Measurements from ENCODE around the gene GABBR1.

The GABBR1 gene

GRCh38 chr6:29537714-29538403, 95.1 kb downstream of the GABBR1 start:
- H3K27ac ChIP-seq = no peak overlapping the region
- ChIA-PET CTCF (no interaction called here), POLR2A (ENCODE audit: low non-redundant PET) (no interaction called here)
- DNase-seq (ENCODE audit: low spot score) = no peak
- TF ChIP-seq, protein P1, sequence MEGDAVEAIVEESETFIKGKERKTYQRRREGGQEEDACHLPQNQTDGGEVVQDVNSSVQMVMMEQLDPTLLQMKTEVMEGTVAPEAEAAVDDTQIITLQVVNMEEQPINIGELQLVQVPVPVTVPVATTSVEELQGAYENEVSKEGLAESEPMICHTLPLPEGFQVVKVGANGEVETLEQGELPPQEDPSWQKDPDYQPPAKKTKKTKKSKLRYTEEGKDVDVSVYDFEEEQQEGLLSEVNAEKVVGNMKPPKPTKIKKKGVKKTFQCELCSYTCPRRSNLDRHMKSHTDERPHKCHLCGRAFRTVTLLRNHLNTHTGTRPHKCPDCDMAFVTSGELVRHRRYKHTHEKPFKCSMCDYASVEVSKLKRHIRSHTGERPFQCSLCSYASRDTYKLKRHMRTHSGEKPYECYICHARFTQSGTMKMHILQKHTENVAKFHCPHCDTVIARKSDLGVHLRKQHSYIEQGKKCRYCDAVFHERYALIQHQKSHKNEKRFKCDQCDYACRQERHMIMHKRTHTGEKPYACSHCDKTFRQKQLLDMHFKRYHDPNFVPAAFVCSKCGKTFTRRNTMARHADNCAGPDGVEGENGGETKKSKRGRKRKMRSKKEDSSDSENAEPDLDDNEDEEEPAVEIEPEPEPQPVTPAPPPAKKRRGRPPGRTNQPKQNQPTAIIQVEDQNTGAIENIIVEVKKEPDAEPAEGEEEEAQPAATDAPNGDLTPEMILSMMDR (conservative IDR thresholded peaks at IDR 0.05; ENCODE audit: low read depth) = no peak

DNA sequence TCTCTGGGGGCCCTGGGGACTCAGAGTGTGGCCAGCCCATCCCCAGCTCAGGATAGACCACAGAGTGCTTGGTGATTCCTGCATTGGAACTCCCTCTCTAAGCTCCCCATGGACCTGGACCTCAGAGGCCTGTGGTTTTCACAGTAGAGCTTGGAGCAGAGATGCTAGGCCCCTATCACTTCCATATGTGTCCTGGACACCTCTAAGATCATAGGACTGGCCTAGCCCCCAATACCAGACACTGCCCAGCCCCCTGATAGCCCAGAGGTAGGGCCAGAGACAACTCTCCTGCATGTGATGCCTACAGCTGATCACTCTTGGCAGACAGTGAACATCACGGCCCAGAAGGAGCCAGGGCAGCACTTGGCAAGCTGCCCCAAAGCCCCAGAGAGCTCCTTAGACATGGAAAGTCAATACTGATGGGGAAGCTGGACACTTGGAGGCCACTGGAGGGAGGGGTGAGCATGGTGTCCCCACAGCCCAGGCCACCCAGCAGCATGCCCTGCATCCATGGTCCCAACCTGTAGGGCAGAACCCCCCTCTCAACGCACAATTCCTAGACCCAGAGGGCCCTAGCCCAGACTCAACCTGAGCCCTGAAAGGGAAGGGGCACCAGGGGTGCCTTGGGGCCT, 100.5 kb downstream of the GABBR1 start:
- no peak overlapping the region for H3K27ac ChIP-seq
- CTCF ChIA-PET = interaction anchor here (0.7 kb wide), 1 partner anchor 50 kb away, joined by 5 read pairs; no protein-coding TSS in a partner anchor
- POLR2A ChIA-PET (ENCODE audit: low non-redundant PET) = no interaction called here
- no peak for DNase-seq (ENCODE audit: low spot score)
- TF ChIP-seq, protein P1 (conservative IDR thresholded peaks at IDR 0.05; ENCODE audit: low read depth) = no peak

DNA sequence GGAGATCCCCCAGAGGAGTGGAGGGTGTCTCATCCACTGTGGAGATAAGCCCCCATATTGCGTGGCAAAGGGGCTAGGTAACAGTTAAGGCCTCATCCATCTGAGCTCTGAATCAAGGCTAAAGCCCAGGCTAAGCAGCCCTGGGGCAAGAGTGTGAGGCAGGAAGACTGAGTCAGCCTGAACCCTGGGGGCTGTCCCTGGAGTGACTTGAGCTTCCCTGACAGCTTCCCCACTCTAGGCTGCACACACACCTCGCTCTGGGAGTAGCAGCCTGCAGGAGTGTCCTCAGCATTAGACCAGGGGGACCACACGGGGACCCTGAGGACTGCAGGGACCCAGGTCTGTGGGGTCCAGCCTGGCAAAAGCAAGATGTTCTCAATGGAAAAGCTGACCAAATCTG, 101.3 kb downstream of the GABBR1 start:
- DNase-seq (ENCODE audit: low spot score) = peak; percentile 13
- TF ChIP-seq, protein P1 (conservative IDR thresholded peaks at IDR 0.05; ENCODE audit: low read depth) = no peak
- ChIA-PET CTCF (no interaction called here), POLR2A (ENCODE audit: low non-redundant PET) (no interaction called here)
- H3K27ac ChIP-seq = no peak overlapping the region

GRCh38 chr6:29530671-29531310, 102.2 kb downstream of the GABBR1 start:
- H3K27ac ChIP-seq = no peak overlapping the region
- POLR2A ChIA-PET (ENCODE audit: low non-redundant PET) = no interaction called here
- CTCF ChIA-PET = no interaction called here
- TF ChIP-seq, protein P1 (conservative IDR thresholded peaks at IDR 0.05; ENCODE audit: low read depth) = no peak
- no peak for DNase-seq (ENCODE audit: low spot score)

DNA sequence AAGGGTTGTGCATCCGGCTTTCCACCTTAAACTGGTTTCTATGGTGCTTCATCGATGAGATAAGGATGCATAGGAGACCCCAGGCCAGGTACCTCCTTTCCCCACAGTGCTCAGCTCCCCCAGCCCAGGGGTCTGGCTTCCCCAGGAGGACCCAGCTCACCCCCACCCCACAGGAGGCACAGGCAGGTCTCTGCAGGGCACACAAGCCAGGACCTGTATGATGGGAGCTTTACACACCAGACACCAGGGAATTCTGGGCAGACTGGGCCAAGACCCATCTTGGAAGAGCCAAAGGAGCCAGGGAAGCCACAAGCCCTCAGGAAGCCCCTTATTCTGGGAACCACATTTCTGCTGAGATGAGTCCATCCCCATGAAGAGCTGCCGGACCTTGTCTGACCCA, 103.0 kb downstream of the GABBR1 start:
- ChIA-PET CTCF (no interaction called here), POLR2A (ENCODE audit: low non-redundant PET) (no interaction called here)
- DNase-seq (ENCODE audit: low spot score) = no peak
- no peak overlapping the region for H3K27ac ChIP-seq
- TF ChIP-seq, protein P1 (conservative IDR thresholded peaks at IDR 0.05; ENCODE audit: low read depth) = no peak

- CTCF ChIA-PET = no interaction called here
- H3K27ac ChIP-seq = no peak overlapping the region
- POLR2A ChIA-PET (ENCODE audit: low non-redundant PET) = interaction anchor here (0.7 kb wide), 1 partner anchor 1626 kb away, joined by 3 read pairs; no protein-coding TSS in a partner anchor
- TF ChIP-seq, protein P1 (conservative IDR thresholded peaks at IDR 0.05; ENCODE audit: low read depth) = no peak
- no peak for DNase-seq (ENCODE audit: low spot score)
Observed at GRCh38 chr6:29528988-29529560, 103.9 kb downstream of the GABBR1 start.

All from RWPE1 (cell line).